Measurements from ENCODE around the gene ACAN. TPM values are rescaled to one million over a fixed set of nuclear protein-coding genes. Genes with fewer than 3 reads are reported as not detected.

The ACAN gene
- total and polyA plus RNA-seq, 2 of the 8 experiments (the other 6 are each of a cell fraction or from before 2014, with no cell fraction given), result 0.71 to 0.73 TPM

DNA sequence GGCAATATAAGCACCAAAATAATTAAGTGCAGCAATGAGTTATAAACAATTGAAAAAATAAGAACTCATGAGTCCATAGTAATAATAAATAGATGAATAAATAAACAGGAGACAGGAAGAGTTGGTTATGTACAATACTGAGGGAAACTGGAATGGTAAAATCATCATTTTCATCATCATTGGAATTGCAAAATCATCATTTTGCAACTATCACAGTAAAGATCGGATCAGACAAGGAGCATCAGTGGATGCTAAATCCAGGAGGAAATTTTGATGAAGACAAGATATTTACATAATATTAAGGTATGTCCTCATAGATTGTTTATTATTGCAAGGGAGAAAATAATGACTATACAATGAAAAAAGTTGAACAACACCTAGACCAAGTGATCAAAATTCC is 38.8 kb upstream of the ACAN start:
- H4K20me1 ChIP-seq (replicated peaks in 1 of 2; ENCODE audit: control insufficient read depth in 1 of 2, insufficient read depth in 2 of 2, low read length in 2 of 2), result no peaks in the 10 kb centered on the region

More for the DNA sequence above, 38.8 kb upstream of the ACAN start:
- Histone ChIP-seq H4K8ac (ENCODE audit: extremely low read depth, insufficient read depth, low read length) (no peak overlapping the region), H4K5ac (ENCODE audit: insufficient read length, low read depth, low read length) (no peak overlapping the region), H3K36me3 (ENCODE audit: control insufficient read depth in 2 of 4, insufficient read depth in 4 of 4, low read length in 3 of 4) (no peaks in the 10 kb centered on the region), H3K4ac (replicated peaks; ENCODE audit: insufficient read length, low read depth, low read length) (no peak overlapping the region), H3K9me3 (ENCODE audit: insufficient read depth in 2 of 2, low read depth in 1 of 2, low read length in 1 of 2) (no peaks in the 10 kb centered on the region), H3K56ac (replicated peaks; ENCODE audit: insufficient read length, low read depth, low read length) (no peak overlapping the region), H2BK20ac (ENCODE audit: low read length) (no peak overlapping the region), H3K79me1 (ENCODE audit: low read depth, low read length) (no peaks in the 10 kb centered on the region), H3K23me2 (ENCODE audit: low read depth, low read length) (peaks cover 1% of the 10 kb centered on the region; the same call in 1 of the 2 replicates), H3K27me3 (replicated peaks in 1 of 4; ENCODE audit: control insufficient read depth in 3 of 4, extremely low read depth in 1 of 4, insufficient read depth in 3 of 4, low read length in 3 of 4) (peaks cover 0 to 12% (median 7%) of the 10 kb centered on the region in 4 experiments; a peak in 5 of 7 replicates), H3K27ac (ENCODE audit: low read depth, low read length) (no peak overlapping the region), H3K79me2 (ENCODE audit: control insufficient read depth in 1 of 2, insufficient read depth in 2 of 2, low read length in 2 of 2) (no peaks in the 10 kb centered on the region), H3K14ac (ENCODE audit: insufficient read length) (no peak overlapping the region), H3K18ac (ENCODE audit: extremely low read depth, low read length) (no peak overlapping the region), H3K4me2 (ENCODE audit: insufficient read depth in 1 of 2, low read depth in 2 of 2, low read length in 2 of 2) (no peak overlapping the region), H2BK15ac (ENCODE audit: low read length) (no peak overlapping the region), H3K23ac (ENCODE audit: insufficient read length) (no peak overlapping the region), H3K9ac (replicated peaks in 1 of 4; ENCODE audit: extremely low read depth in 1 of 4, low read depth in 3 of 4, low read length in 3 of 4) (no peak overlapping the region), H2BK120ac (replicated peaks; ENCODE audit: low read depth, low read length) (no peak overlapping the region), H2AK5ac (ENCODE audit: low read depth, low read length) (no peak overlapping the region), H2BK12ac (ENCODE audit: low read depth, low read length) (no peak overlapping the region), H2BK5ac (ENCODE audit: low read depth, low read length) (no peak overlapping the region), H3K4me3 (ENCODE audit: extremely low read depth in 1 of 4, insufficient read depth in 2 of 4, low read depth in 3 of 4, low read length in 4 of 4) (no peak overlapping the region), H3K4me1 (replicated peaks in 1 of 4; ENCODE audit: control insufficient read depth in 3 of 4, insufficient read depth in 4 of 4, low read length in 3 of 4) (no peaks in the 10 kb centered on the region; a peak in 1 of 7 replicates), H4K91ac (replicated peaks; ENCODE audit: insufficient read length, low read length) (no peak overlapping the region), H2AFZ (ENCODE audit: low read length) (no peak overlapping the region)
- DNase-seq (ENCODE audit: low read depth in 1 of 2, low spot score in 2 of 2) (no peak), FAIRE-seq (no peak)
- POLR2A ChIA-PET (ENCODE audit: partially characterized antibody), result no interaction called here
- CTCF ChIA-PET (ENCODE audit: partially characterized antibody), result no interaction called here
- 88% methylated on average over 1 of the region's 1 CpG; no CpG with 5 or more reads in 1 of the 2 experiments for WGBS, 2 experiments (ENCODE audit: extremely low coverage in 1 of 2, insufficient coverage in 1 of 2, insufficient read length in 1 of 2, insufficient replicate concordance in 2 of 2, low coverage in 1 of 2, low lambda C conversion rate in 2 of 2, missing lambda C conversion rate in 1 of 2)
- TF ChIP-seq POLR2AphosphoS5 (IDR thresholded peaks at IDR 0.05; ENCODE audit: low read depth, low read length), result no peak
- TF ChIP-seq CHD2 (IDR thresholded peaks at IDR 0.05; ENCODE audit: low read length), result no peak
- no peak for TF ChIP-seq GTF2F1 (IDR thresholded peaks at IDR 0.05; ENCODE audit: borderline replicate concordance, low read depth, low read length)
- TF ChIP-seq RNF2 (IDR thresholded peaks at IDR 0.05; ENCODE audit: borderline replicate concordance, low read depth, low read length, missing control alignments, poor library complexity, severe bottlenecking), result no peak
- no peak for TF ChIP-seq YY1 (IDR thresholded peaks at IDR 0.05; ENCODE audit: low read depth, low read length)
- TF ChIP-seq GABPA (IDR thresholded peaks at IDR 0.05; ENCODE audit: borderline replicate concordance, insufficient read depth, low read length), result no peak
- no peak for TF ChIP-seq PHF8 (conservative IDR thresholded peaks at IDR 0.05; ENCODE audit: low read depth, low read length)
- TF ChIP-seq SIX5 (IDR thresholded peaks at IDR 0.05; ENCODE audit: low read depth, low read length), result no peak
- TF ChIP-seq TBP (IDR thresholded peaks at IDR 0.05; ENCODE audit: low read depth, low read length), result no peak
- no peak for TF ChIP-seq ASH2L (IDR thresholded peaks at IDR 0.05; ENCODE audit: low read length)
- TF ChIP-seq SRF (IDR thresholded peaks at IDR 0.05; ENCODE audit: low read depth, low read length), result no peak
- no peak for TF ChIP-seq CREB1 (IDR thresholded peaks at IDR 0.05)
